HG03135 (cell line): ENCODE measurements around the gene GASK1A.
"Not testable (repeated sequence)": the region's sequence is repeated elsewhere in the genome, so short reads cannot be mapped to it uniquely, and the experiment has no call there.

Experiments
- ATAC-seq: cut with Tn5 transposase; IDR thresholded peaks from one replicate; pipeline ENCODE4 v1.9.1; 2021; ENCODE audit warnings: mild to moderate bottlenecking, moderate library complexity; ENCODE audit not compliant: unreplicated experiment

GASK1A gene

GRCh38 chr3:42979044-42979972 lies at the start of gene GASK1A:
TSS of gene GASK1A (plus strand) at chr3:42979311. CDS start at chr3:42979643, 332 bp downstream.
- no peak for ATAC-seq

- no peak for ATAC-seq
Observed at GRCh38 chr3:42934111-42934510, 45.0 kb upstream of the GASK1A start.

- no peak for ATAC-seq
Observed at GRCh38 chr3:42934910-42935309, 44.2 kb upstream of the GASK1A start.

- ATAC-seq: no peak
Observed at GRCh38 chr3:42935472-42935871, 43.6 kb upstream of the GASK1A start.

GRCh38 chr3:42936157-42936981 lies 42.7 kb upstream of the GASK1A start:
- ATAC-seq: no peak

GRCh38 chr3:42937334-42937733 lies 41.8 kb upstream of the GASK1A start:
- ATAC-seq: no peak

- no peak for ATAC-seq
Observed at GRCh38 chr3:42942693-42943092, 36.4 kb upstream of the GASK1A start.

GRCh38 chr3:42946050-42946449 lies 33.1 kb upstream of the GASK1A start:
- no peak for ATAC-seq

GRCh38 chr3:42957573-42957972 lies 21.5 kb upstream of the GASK1A start:
- ATAC-seq: no peak

- ATAC-seq: no peak
Observed at GRCh38 chr3:42960282-42960681, 18.8 kb upstream of the GASK1A start.

- ATAC-seq: no peak
Observed at GRCh38 chr3:42960786-42961185, 18.3 kb upstream of the GASK1A start.

GRCh38 chr3:42961633-42962032 lies 17.5 kb upstream of the GASK1A start:
- no peak for ATAC-seq

- ATAC-seq: no peak
Observed at GRCh38 chr3:42963269-42963668, 15.8 kb upstream of the GASK1A start.

GRCh38 chr3:42964266-42964665 lies 14.8 kb upstream of the GASK1A start:
- ATAC-seq: no peak

- ATAC-seq: no peak
Observed at GRCh38 chr3:42970557-42970956, 8.6 kb upstream of the GASK1A start.

GRCh38 chr3:42970976-42971772 lies 7.9 kb upstream of the GASK1A start:
- ATAC-seq: no peak

GRCh38 chr3:42974906-42975305 lies 4.2 kb upstream of the GASK1A start:
- ATAC-seq: not testable (repeated sequence)

- ATAC-seq: no peak
Observed at GRCh38 chr3:42975456-42975855, 3.7 kb upstream of the GASK1A start.

- no peak for ATAC-seq
Observed at GRCh38 chr3:42975955-42976354, 3.2 kb upstream of the GASK1A start.

GRCh38 chr3:42980209-42980608 lies 1.1 kb downstream of the GASK1A start:
- no peak for ATAC-seq

GRCh38 chr3:42980909-42981308 lies 1.8 kb downstream of the GASK1A start:
- ATAC-seq: no peak
